ENCODE measurements around the gene ERCC6. TPM values are rescaled to one million over a fixed set of nuclear protein-coding genes. Genes with fewer than 3 reads are reported as not detected.

The ERCC6 gene
- total RNA-seq, 8 experiments from 2014 or later = 9.9 to 112 (median 15.3) TPM

DNA sequence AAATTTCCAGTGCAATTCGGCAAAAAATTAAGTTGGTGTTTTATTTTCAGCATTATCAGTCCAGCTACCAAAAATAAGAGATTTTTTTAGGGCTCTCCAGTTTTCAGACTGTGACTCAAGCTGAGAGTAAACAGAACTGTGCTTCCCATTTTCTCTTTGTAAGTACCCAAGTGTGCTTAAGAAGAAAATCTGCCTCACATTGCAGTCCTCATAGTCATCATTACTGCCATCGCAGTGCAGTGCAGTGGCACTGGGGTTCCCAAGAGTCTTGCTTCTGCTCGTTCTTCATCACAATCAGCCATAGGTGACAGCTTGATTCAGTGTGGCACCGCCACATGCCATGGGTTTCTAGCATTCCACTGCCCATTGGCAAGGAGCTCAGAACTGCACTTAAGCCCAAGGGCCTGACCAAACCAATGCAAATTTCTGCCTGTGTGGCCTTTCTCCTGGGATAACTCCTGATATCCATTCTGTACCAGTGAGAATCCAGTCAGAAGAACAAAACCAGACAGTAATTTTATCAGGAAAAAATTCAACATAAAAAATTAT, 25.6 kb upstream of the ERCC6 start:
- Histone ChIP-seq H3K4me3 (no peak overlapping the region), H3K27ac (no peak overlapping the region), H3K4me1 (replicated peaks in 1 of 2) (no peaks in the 10 kb centered on the region)
- ATAC-seq (replicated peaks in 6 of 8) = no peak
- in situ Hi-C loops (cut with MboI; ENCODE audit: low pct_unique_long_range_greater_than_20kb in 2 of 9, low sequenced_read_pairs in 9 of 9, unreplicated experiment in 9 of 9) = no loop called here
- 50 to 100% (median 76%) methylated on average over 1 to 4 of the region's 4 CpGs; no CpG with 5 or more reads in 2 of the 10 experiments for WGBS, 10 experiments

GRCh38 chr10:49562893-49563292, 24.0 kb upstream of the ERCC6 start:
- Histone ChIP-seq H3K27ac (no peak overlapping the region), H3K4me3 (no peak overlapping the region), H3K4me1 (replicated peaks in 1 of 2) (no peaks in the 10 kb centered on the region)
- in situ Hi-C loops (cut with MboI; ENCODE audit: low pct_unique_long_range_greater_than_20kb in 2 of 9, low sequenced_read_pairs in 9 of 9, unreplicated experiment in 9 of 9) = no loop called here
- no peak for ATAC-seq (replicated peaks in 6 of 8)
- WGBS, 10 experiments = 20 to 83% (median 55%) methylated on average over 1 of the region's 1 CpG; no CpG with 5 or more reads in 4 of the 10 experiments

DNA sequence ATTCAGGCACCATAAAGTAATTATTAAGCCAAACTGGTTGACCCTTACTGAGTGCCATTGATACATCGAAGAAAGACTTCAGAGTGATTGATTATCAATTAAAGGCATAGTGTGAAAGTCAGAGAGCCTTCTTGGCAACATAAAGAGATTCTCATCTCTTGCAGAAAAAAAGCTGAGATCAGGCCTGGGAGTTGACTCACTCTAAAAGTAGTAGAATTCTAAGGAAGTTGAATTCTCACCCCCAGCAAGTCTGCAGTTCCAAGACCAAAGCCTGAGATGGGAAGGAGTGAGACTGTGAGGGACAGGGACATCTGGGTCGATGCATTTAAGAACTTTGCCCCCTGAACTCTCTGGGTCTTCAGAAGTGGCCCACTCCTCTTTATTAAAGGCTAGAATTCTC, 21.6 kb upstream of the ERCC6 start:
- 0 to 32% (median 20%) methylated on average over 1 to 2 of the region's 2 CpGs; no CpG with 5 or more reads in 2 of the 10 experiments for WGBS, 10 experiments
- Histone ChIP-seq H3K4me3 (no peak overlapping the region), H3K27ac (no peak overlapping the region), H3K4me1 (replicated peaks in 1 of 2) (no peaks in the 10 kb centered on the region)
- in situ Hi-C loops (cut with MboI; ENCODE audit: low pct_unique_long_range_greater_than_20kb in 2 of 9, low sequenced_read_pairs in 9 of 9, unreplicated experiment in 9 of 9) = no loop called here
- no peak for ATAC-seq (replicated peaks in 6 of 8)

DNA sequence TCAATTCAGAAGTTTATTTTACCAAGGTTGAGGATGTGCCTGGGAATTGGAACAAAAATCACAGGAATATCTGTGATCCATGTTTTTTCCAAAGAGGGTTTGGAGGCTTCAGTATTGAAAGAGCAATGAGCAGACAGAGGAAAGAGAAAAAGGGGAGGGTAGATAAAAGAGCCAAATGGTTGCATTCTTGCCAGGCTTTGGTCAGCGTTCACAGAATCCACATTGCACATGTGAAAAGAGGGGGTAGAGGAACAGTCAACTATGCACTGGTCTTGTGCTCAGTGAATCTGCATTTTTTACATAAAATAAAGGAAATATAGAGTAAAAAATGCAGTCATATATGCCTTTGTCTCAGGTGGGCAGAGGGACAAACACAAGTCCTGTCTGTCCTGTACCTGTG, 20.6 kb upstream of the ERCC6 start:
- in situ Hi-C loops (cut with MboI; ENCODE audit: low pct_unique_long_range_greater_than_20kb in 2 of 9, low sequenced_read_pairs in 9 of 9, unreplicated experiment in 9 of 9) = no loop called here
- 17 to 100% (median 40%) methylated on average over 1 of the region's 1 CpG; no CpG with 5 or more reads in 1 of the 10 experiments for WGBS, 10 experiments
- no peak overlapping the region for H3K27ac ChIP-seq
- no peak for ATAC-seq (replicated peaks in 6 of 8)
- H3K4me1 ChIP-seq (replicated peaks in 1 of 2) = no peaks in the 10 kb centered on the region
- no peak overlapping the region for H3K4me3 ChIP-seq

GRCh38 chr10:49558190-49558589, 19.3 kb upstream of the ERCC6 start:
- Histone ChIP-seq H3K27ac (no peak overlapping the region), H3K4me3 (no peak overlapping the region), H3K4me1 (replicated peaks in 1 of 2) (no peaks in the 10 kb centered on the region)
- WGBS, 10 experiments = 0 to 90% (median 6%) methylated on average over 1 to 3 of the region's 5 CpGs; no CpG with 5 or more reads in 5 of the 10 experiments
- ATAC-seq (replicated peaks in 6 of 8) = peak in 3 of 8 experiments; percentile 67 to 79 (median 68)
- in situ Hi-C loops (cut with MboI; ENCODE audit: low pct_unique_long_range_greater_than_20kb in 2 of 9, low sequenced_read_pairs in 9 of 9, unreplicated experiment in 9 of 9) = no loop called here

- peak in 4 of 8 experiments; percentile 27 to 88 (median 78) for ATAC-seq (replicated peaks in 6 of 8)
- in situ Hi-C loops (cut with MboI; ENCODE audit: low pct_unique_long_range_greater_than_20kb in 2 of 9, low sequenced_read_pairs in 9 of 9, unreplicated experiment in 9 of 9) = no loop called here
Observed at GRCh38 chr10:49557681-49558080, 18.8 kb upstream of the ERCC6 start.

DNA sequence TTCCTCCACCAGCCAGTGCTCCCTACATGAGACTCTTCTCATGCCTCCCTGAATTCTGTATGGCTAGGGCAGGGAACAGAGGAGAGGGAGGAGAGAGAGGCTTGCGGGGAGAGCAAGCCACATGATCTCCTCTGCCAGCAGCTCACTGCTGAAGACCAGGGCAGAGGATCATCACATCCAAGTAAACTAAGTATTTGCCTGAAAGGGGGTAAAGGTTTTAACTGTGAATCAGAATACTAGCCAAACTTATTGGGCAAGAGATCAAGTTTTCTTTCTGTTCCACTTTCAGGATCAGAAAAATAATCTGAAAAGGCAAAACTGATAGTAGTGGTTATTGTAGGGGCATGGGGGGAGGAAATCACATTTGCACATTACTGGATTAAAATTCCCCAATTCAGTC, 17.8 kb upstream of the ERCC6 start:
- 78 to 100% (median 82%) methylated on average over 1 of the region's 1 CpG; no CpG with 5 or more reads in 6 of the 10 experiments for WGBS, 10 experiments
- in situ Hi-C loops (cut with MboI; ENCODE audit: low pct_unique_long_range_greater_than_20kb in 2 of 9, low sequenced_read_pairs in 9 of 9, unreplicated experiment in 9 of 9) = no loop called here
- H3K4me1 ChIP-seq (replicated peaks in 1 of 2) = no peaks in the 10 kb centered on the region
- no peak overlapping the region for H3K27ac ChIP-seq
- ATAC-seq (replicated peaks in 6 of 8) = no peak
- H3K4me3 ChIP-seq = no peak overlapping the region

More at GRCh38 chr10:49557681-49558080, 18.8 kb upstream of the ERCC6 start:
- Histone ChIP-seq H3K27ac (no peak overlapping the region), H3K4me1 (replicated peaks in 1 of 2) (no peaks in the 10 kb centered on the region), H3K4me3 (no peak overlapping the region)
- 0 to 100% (median 88%) methylated on average over 1 to 2 of the region's 2 CpGs; no CpG with 5 or more reads in 7 of the 10 experiments for WGBS, 10 experiments

- in situ Hi-C loops (cut with MboI; ENCODE audit: low pct_unique_long_range_greater_than_20kb in 2 of 9, low sequenced_read_pairs in 9 of 9, unreplicated experiment in 9 of 9) = no loop called here
- no peaks in the 10 kb centered on the region for H3K4me1 ChIP-seq (replicated peaks in 1 of 2)
Observed at GRCh38 chr10:49552277-49552676, 13.4 kb upstream of the ERCC6 start.

DNA sequence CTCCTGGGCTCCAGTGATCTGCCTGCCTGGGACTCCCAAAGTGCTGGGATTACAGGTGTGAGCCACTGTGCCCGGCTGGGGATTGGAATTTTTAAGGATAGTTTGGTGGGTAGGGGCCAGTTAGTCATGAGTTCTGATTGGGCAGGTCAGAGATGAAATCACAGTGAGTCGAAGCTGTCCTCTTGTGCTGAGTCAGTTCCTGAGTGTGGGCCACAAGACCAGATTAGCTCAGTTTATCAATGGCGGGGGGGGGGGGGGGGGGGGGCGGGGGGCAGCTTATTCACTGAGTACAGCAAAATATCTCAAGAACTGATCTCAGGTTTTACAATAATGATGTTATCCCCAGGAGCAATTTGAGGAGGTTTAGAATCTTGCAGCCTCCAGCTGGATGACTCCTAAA, 11.6 kb upstream of the ERCC6 start:
- in situ Hi-C loops (cut with MboI; ENCODE audit: low pct_unique_long_range_greater_than_20kb in 2 of 9, low sequenced_read_pairs in 9 of 9, unreplicated experiment in 9 of 9) = no loop called here
- ATAC-seq (replicated peaks in 6 of 8) = peak in 1 of 8 experiments; percentile 26
- WGBS, 10 experiments = 0 to 100% (median 68%) methylated on average over 1 to 2 of the region's 4 CpGs; no CpG with 5 or more reads in 6 of the 10 experiments
- Histone ChIP-seq H3K4me1 (replicated peaks in 1 of 2) (no peaks in the 10 kb centered on the region), H3K27ac (no peak overlapping the region), H3K4me3 (no peak overlapping the region)

More at GRCh38 chr10:49552277-49552676, 13.4 kb upstream of the ERCC6 start:
- ATAC-seq (replicated peaks in 6 of 8) = peak in 3 of 8 experiments; percentile 83 to 95 (median 89)
- 0 to 100% (median 64%) methylated on average over 1 to 2 of the region's 2 CpGs for WGBS, 10 experiments
- H3K27ac ChIP-seq = no peak overlapping the region
- no peak overlapping the region for H3K4me3 ChIP-seq

DNA sequence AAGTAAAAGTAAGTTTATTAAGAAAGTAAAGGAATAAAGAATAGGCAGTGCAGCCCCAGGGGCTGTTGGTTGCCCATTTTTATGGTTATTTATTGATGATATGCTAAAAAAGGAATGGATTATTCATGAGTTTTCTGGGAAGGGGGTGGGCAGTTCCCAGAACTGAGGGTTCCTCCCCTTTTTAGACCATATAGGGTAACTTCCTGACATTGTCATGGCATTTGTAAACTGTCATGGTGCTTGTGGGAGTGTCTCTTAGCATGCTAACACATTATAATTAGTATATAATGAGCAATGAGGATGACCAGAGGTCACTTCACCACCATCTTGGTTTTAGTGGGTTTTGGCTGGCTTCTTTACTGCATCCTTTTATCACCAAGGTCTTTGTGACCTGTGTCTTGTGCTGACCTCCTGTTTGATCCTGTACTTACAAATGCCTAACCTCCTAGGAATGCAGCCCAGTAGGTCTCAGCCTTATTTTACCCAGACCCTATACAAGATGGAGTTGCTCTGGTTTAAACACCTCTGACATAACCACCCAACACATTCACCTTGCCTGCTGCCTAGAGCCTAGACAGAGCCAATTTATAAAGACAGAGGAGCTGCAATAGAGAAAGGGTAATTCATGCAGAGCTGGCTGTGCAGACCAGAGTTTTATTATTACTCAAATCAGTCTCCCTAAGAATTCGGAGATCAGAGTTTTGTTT, 10.9 kb upstream of the ERCC6 start:
- no peak overlapping the region for H3K4me3 ChIP-seq
- H3K4me1 ChIP-seq (replicated peaks in 1 of 2) = no peaks in the 10 kb centered on the region
- 71 to 80% (median 71%) methylated on average over 1 of the region's 1 CpG; no CpG with 5 or more reads in 7 of the 10 experiments for WGBS, 10 experiments
- in situ Hi-C loops (cut with MboI; ENCODE audit: low pct_unique_long_range_greater_than_20kb in 2 of 9, low sequenced_read_pairs in 9 of 9, unreplicated experiment in 9 of 9) = no loop called here
- peak in 3 of 8 experiments; percentile 36 to 52 (median 47) for ATAC-seq (replicated peaks in 6 of 8)
- H3K27ac ChIP-seq = no peak overlapping the region

GRCh38 chr10:49543604-49544003, 4.7 kb upstream of the ERCC6 start:
- peaks cover 0 to 4% of the 10 kb centered on the region in 2 donors for H3K4me1 ChIP-seq (replicated peaks in 1 of 2)
- ATAC-seq (replicated peaks in 6 of 8) = no peak
- in situ Hi-C loops (cut with MboI; ENCODE audit: low pct_unique_long_range_greater_than_20kb in 2 of 9, low sequenced_read_pairs in 9 of 9, unreplicated experiment in 9 of 9) = no loop called here
- H3K4me3 ChIP-seq = no peak overlapping the region
- WGBS, 10 experiments = 40 to 100% (median 81%) methylated on average over 1 to 3 of the region's 3 CpGs; no CpG with 5 or more reads in 1 of the 10 experiments
- H3K27ac ChIP-seq = no peak overlapping the region

GRCh38 chr10:49542353-49542752, 3.4 kb upstream of the ERCC6 start:
- ATAC-seq (replicated peaks in 6 of 8) = no peak
- Histone ChIP-seq H3K4me1 (replicated peaks in 1 of 2) (peaks cover 7 to 8% of the 10 kb centered on the region in 2 donors), H3K4me3 (no peak overlapping the region), H3K27ac (no peak overlapping the region)
- WGBS, 10 experiments = 60 to 100% (median 89%) methylated on average over 1 to 4 of the region's 4 CpGs; no CpG with 5 or more reads in 2 of the 10 experiments
- in situ Hi-C loops (cut with MboI; ENCODE audit: low pct_unique_long_range_greater_than_20kb in 2 of 9, low sequenced_read_pairs in 9 of 9, unreplicated experiment in 9 of 9) = no loop called here

- ATAC-seq (replicated peaks in 6 of 8) = no peak
- in situ Hi-C loops (cut with MboI; ENCODE audit: low pct_unique_long_range_greater_than_20kb in 2 of 9, low sequenced_read_pairs in 9 of 9, unreplicated experiment in 9 of 9) = no loop called here
- Histone ChIP-seq H3K4me3 (no peak overlapping the region), H3K4me1 (replicated peaks in 1 of 2) (peaks cover 7 to 8% of the 10 kb centered on the region in 2 donors), H3K27ac (no peak overlapping the region)
- 72 to 100% (median 83%) methylated on average over 1 to 6 of the region's 6 CpGs; no CpG with 5 or more reads in 5 of the 10 experiments for WGBS, 10 experiments
Observed at GRCh38 chr10:49541762-49542161, 2.8 kb upstream of the ERCC6 start.

All from motor neuron (in vitro differentiated cells).